GM12878 (cell line): ENCODE measurements around the gene OSBPL3.

Source experiments
- BHLHE40 ChIP-seq, 2 experiments: fragments of 450-650 bp in 1 of 2; IDR thresholded peaks; 2 replicates each; pipeline ENCODE4 v1.6.1; 2011 to 2017; ENCODE audit warnings: low read depth in 2 of 2, borderline replicate concordance in 1 of 2, improper control_type of control experiment in 1 of 2, low read length in 1 of 2, mild to moderate bottlenecking in 1 of 2
- JUND ChIP-seq: IDR thresholded peaks from 2 replicates; pipeline ENCODE4 v1.6.1; 2012; ENCODE audit warnings: low read depth, mild to moderate bottlenecking, low read length, improper control_type of control experiment, moderate library complexity
- MEF2A ChIP-seq: IDR thresholded peaks from 2 replicates; pipeline ENCODE4 v1.6.1; 2011; ENCODE audit warnings: low read depth, mild to moderate bottlenecking, low read length, moderate library complexity; ENCODE audit not compliant: insufficient read depth
- TF ChIP-seq, protein P1 (sequence below): IDR thresholded peaks from 2 replicates; pipeline ENCODE4 v1.6.1; 2012; ENCODE audit warnings: low read depth, low read length, improper control_type of control experiment
- TF ChIP-seq, protein P2 (sequence below), 3 experiments: IDR thresholded peaks in 2 of 3; conservative IDR thresholded peaks in 1 of 3; 2 replicates each; pipeline ENCODE4 v1.5.1; 2011; ENCODE audit warnings: low read depth in 3 of 3, low read length in 3 of 3, mild to moderate bottlenecking in 3 of 3, control low read depth in 2 of 3, moderate library complexity in 2 of 3, inconsistent platforms in 1 of 3, mixed read lengths in 1 of 3; ENCODE audit not compliant: control insufficient read depth in 2 of 3, insufficient read depth in 1 of 3; ENCODE audit errors: extremely low read depth in 1 of 3

DNA sequence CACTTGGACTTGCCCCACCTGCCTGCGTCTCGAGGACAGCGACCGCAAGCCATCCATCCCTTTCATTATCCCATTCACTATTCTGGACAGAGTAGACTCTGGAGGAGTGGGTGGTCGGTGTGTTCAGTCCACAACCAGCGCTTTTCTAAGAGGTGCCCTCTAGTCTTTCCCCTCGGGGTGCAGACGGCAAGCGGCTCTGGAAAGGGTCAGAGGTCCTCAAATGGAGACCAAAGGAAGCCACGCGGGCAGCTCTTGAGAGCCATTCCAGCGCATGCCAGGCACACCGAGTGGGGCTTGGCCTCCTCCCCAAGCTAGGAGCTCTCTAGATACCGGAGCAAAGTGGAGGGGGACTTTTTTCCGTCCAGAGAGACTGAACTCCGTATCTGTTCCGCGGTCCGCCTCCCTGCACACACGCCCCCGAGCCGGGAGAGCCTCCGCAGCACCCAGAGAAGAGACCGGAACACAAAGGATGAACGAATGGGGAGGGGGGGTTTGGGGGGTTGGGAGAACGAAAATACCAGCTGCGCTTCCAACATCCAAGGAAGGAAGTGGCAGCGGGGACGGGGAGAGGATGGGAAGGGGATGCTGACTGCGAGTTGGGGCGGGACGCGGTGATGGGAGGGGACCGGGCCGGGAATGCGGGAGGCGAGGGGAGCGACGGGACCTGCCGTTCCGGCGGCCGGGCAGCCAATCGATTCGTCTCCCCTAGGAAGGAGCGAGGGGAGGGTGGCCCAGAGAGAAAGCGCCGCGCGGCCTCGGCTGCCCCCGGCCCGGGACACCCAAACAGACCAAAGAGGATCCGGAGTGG, 223.2 kb downstream of the OSBPL3 start:
- no peak for TF ChIP-seq BHLHE40 (IDR thresholded peaks at IDR 0.05; ENCODE audit: borderline replicate concordance in 1 of 2, low read depth in 2 of 2, low read length in 1 of 2)
- TF ChIP-seq, protein P1, sequence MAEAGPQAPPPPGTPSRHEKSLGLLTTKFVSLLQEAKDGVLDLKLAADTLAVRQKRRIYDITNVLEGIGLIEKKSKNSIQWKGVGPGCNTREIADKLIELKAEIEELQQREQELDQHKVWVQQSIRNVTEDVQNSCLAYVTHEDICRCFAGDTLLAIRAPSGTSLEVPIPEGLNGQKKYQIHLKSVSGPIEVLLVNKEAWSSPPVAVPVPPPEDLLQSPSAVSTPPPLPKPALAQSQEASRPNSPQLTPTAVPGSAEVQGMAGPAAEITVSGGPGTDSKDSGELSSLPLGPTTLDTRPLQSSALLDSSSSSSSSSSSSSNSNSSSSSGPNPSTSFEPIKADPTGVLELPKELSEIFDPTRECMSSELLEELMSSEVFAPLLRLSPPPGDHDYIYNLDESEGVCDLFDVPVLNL: no peak
- no peak for TF ChIP-seq JUND
- TF ChIP-seq, protein P2, sequence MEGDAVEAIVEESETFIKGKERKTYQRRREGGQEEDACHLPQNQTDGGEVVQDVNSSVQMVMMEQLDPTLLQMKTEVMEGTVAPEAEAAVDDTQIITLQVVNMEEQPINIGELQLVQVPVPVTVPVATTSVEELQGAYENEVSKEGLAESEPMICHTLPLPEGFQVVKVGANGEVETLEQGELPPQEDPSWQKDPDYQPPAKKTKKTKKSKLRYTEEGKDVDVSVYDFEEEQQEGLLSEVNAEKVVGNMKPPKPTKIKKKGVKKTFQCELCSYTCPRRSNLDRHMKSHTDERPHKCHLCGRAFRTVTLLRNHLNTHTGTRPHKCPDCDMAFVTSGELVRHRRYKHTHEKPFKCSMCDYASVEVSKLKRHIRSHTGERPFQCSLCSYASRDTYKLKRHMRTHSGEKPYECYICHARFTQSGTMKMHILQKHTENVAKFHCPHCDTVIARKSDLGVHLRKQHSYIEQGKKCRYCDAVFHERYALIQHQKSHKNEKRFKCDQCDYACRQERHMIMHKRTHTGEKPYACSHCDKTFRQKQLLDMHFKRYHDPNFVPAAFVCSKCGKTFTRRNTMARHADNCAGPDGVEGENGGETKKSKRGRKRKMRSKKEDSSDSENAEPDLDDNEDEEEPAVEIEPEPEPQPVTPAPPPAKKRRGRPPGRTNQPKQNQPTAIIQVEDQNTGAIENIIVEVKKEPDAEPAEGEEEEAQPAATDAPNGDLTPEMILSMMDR (IDR thresholded peaks at IDR 0.05 in 2 of 3, conservative IDR thresholded peaks at IDR 0.05 in 1 of 3; ENCODE audit: control insufficient read depth in 2 of 3, extremely low read depth in 1 of 3, insufficient read depth in 1 of 3, low read depth in 3 of 3, low read length in 3 of 3): no peak
- no peak for TF ChIP-seq MEF2A
